K562 (cell line): ENCODE measurements around the gene CEP120. TPM values are rescaled to one million over a fixed set of nuclear protein-coding genes. Genes with fewer than 3 reads are reported as not detected.

Source experiments
- BCL6 ChIP-seq: fragments of 250-450 bp; sonication (Bioruptor Pico); IDR thresholded peaks from 2 replicates; pipeline ENCODE4 v1.4.0; 2020
- C11orf30 ChIP-seq: fragments of 450-650 bp; IDR thresholded peaks from 2 replicates; pipeline ENCODE4 v1.6.1; 2016; ENCODE audit warnings: low read depth, mild to moderate bottlenecking
- DDX20 ChIP-seq: fragments of 450-650 bp; IDR thresholded peaks from 2 replicates; pipeline ENCODE4 v1.6.1; 2016; ENCODE audit warnings: missing genetic modification characterization, low read depth, mild to moderate bottlenecking, missing compliant biosample characterization, moderate library complexity
- MAFF ChIP-seq: IDR thresholded peaks from 2 replicates; pipeline ENCODE4 v1.6.1; 2012; ENCODE audit warnings: low read length, improper control_type of control experiment
- MAFG ChIP-seq: fragments of 450-650 bp; conservative IDR thresholded peaks from 2 replicates; pipeline ENCODE4 v1.6.1; 2016; ENCODE audit warnings: missing genetic modification characterization, missing compliant biosample characterization
- NCOR1 ChIP-seq: fragments of 450-650 bp; IDR thresholded peaks from 2 replicates; pipeline ENCODE4 v1.6.1; 2016; ENCODE audit warnings: mild to moderate bottlenecking, moderate library complexity
- NFXL1 ChIP-seq: fragments of 450-650 bp; formaldehyde crosslinking; IDR thresholded peaks from 2 replicates; pipeline ENCODE4 v1.4.0; 2021; ENCODE audit warnings: mild to moderate bottlenecking
- POLR2AphosphoS2 ChIP-seq: IDR thresholded peaks from 2 replicates; pipeline ENCODE4 v1.6.1; 2012; ENCODE audit warnings: low read length, improper control_type of control experiment
- SAFB2 ChIP-seq: fragments of 200-400 bp; formaldehyde crosslinking; IDR thresholded peaks from 2 replicates; pipeline ENCODE4 v1.6.1; 2018; ENCODE audit warnings: borderline replicate concordance, low read length, low read depth, moderate library complexity; ENCODE audit not compliant: severe bottlenecking
- ZNF76 ChIP-seq: fragments of 250-450 bp; sonication (Bioruptor Pico); IDR thresholded peaks from 2 replicates; pipeline ENCODE4 v1.4.0; 2020; ENCODE audit warnings: mild to moderate bottlenecking, moderate library complexity, borderline replicate concordance
- ZZZ3 ChIP-seq: fragments of 450-650 bp; IDR thresholded peaks from 2 replicates; pipeline ENCODE4 v1.6.1; 2016; ENCODE audit warnings: antibody characterized with exemption, mild to moderate bottlenecking, moderate library complexity
- polyA plus RNA-seq, 8 experiments: library from polyadenylated mRNA; depleted of rRNA in 4 of 8; stranded (reverse) in 5 of 8; unstranded in 3 of 8; fragments of >200 nt; fragmentation: Nextera tagmentation in 2 of 8; fragmentation: Illumina TruSeq in 1 of 8; extraction: Ambion mirVana in 2 of 8; extraction: Trizol in 1 of 8; gene quantifications; 2 replicates each; pipeline versions ENCODE4 v1.2.1 to v1.2.3, GENCODE V29; 2011 to 2014; ENCODE audit warnings: inconsistent platforms in 1 of 8, missing spikeins in 1 of 8
- total RNA-seq, 7 experiments: library from RNA; depleted of rRNA in 6 of 7; stranded (reverse); fragments of >200 nt in 6 of 7; fragmentation: Illumina TruSeq in 2 of 7; extraction: Trizol in 2 of 7; gene quantifications; 2 replicates each; pipeline versions ENCODE4 v1.2.1 to v1.2.3, GENCODE V29; 2011 to 2021; ENCODE audit warnings: low replicate concordance in 1 of 7
- TF ChIP-seq, protein P1 (sequence below): sonication (generic); formaldehyde crosslinking; IDR thresholded peaks from 2 replicates; pipeline ENCODE4 v1.8.0; 2022; ENCODE audit warnings: missing genetic modification reagents, mild to moderate bottlenecking, borderline replicate concordance
- TF ChIP-seq, protein P2 (sequence below): fragments of 450-650 bp; IDR thresholded peaks from 2 replicates; pipeline ENCODE4 v1.6.1; 2016
- TF ChIP-seq, protein P3 (sequence below), 3 experiments: IDR thresholded peaks in 2 of 3; conservative IDR thresholded peaks in 1 of 3; 2 replicates each; pipeline ENCODE4 v1.5.1; 2011 to 2012; ENCODE audit warnings: low read length in 3 of 3, mild to moderate bottlenecking in 3 of 3, control low read depth in 2 of 3, improper control_type of control experiment in 1 of 3, inconsistent platforms in 1 of 3, low read depth in 1 of 3, mixed read lengths in 1 of 3, moderate library complexity in 1 of 3; ENCODE audit not compliant: insufficient read depth in 2 of 3
- TF ChIP-seq, protein P4 (sequence below): fragments of 200-400 bp; formaldehyde crosslinking; IDR thresholded peaks from 2 replicates; pipeline ENCODE4 v1.6.1; 2017; ENCODE audit warnings: mild to moderate bottlenecking, low read depth, low read length, moderate library complexity

Gene CEP120
- total and polyA plus RNA-seq, 9 of the 15 experiments (the other 6 are each of a cell fraction or from before 2014, with no cell fraction given) = 3.3 to 24.9 (median 14.4) TPM

DNA sequence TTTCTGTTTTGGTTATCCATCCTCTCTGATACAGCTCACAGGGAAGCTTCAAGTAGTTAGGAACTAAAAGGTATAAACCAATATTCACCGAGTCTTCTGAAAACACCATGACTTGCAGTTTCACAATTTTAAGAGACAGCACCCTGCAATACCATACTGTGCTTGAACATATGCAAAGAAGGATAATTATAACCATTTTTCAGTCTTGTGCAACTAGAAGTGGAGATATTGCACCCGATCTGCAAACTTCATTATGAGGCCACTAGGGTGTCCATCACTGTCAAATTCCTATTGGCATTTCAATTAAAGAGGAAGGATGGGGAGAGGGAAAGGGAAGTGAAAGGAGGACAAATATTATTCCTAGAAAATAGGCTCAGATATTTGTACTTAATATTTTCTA lies 32.4 kb upstream of the CEP120 start (continued):
- TF ChIP-seq, protein P1, sequence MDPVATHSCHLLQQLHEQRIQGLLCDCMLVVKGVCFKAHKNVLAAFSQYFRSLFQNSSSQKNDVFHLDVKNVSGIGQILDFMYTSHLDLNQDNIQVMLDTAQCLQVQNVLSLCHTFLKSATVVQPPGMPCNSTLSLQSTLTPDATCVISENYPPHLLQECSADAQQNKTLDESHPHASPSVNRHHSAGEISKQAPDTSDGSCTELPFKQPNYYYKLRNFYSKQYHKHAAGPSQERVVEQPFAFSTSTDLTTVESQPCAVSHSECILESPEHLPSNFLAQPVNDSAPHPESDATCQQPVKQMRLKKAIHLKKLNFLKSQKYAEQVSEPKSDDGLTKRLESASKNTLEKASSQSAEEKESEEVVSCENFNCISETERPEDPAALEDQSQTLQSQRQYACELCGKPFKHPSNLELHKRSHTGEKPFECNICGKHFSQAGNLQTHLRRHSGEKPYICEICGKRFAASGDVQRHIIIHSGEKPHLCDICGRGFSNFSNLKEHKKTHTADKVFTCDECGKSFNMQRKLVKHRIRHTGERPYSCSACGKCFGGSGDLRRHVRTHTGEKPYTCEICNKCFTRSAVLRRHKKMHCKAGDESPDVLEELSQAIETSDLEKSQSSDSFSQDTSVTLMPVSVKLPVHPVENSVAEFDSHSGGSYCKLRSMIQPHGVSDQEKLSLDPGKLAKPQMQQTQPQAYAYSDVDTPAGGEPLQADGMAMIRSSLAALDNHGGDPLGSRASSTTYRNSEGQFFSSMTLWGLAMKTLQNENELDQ = no peak
- TF ChIP-seq BCL6 (CRISPR knock-in tag) = no peak
- peak; percentile 65; the same call in 1 of the 2 replicates for TF ChIP-seq MAFF
- TF ChIP-seq, protein P2, sequence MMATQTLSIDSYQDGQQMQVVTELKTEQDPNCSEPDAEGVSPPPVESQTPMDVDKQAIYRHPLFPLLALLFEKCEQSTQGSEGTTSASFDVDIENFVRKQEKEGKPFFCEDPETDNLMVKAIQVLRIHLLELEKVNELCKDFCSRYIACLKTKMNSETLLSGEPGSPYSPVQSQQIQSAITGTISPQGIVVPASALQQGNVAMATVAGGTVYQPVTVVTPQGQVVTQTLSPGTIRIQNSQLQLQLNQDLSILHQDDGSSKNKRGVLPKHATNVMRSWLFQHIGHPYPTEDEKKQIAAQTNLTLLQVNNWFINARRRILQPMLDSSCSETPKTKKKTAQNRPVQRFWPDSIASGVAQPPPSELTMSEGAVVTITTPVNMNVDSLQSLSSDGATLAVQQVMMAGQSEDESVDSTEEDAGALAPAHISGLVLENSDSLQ = peak; percentile 71
- no peak for TF ChIP-seq POLR2AphosphoS2
- TF ChIP-seq NCOR1 = no peak
- no peak for TF ChIP-seq SAFB2
- TF ChIP-seq DDX20 (tag) = no peak
- TF ChIP-seq, protein P3, sequence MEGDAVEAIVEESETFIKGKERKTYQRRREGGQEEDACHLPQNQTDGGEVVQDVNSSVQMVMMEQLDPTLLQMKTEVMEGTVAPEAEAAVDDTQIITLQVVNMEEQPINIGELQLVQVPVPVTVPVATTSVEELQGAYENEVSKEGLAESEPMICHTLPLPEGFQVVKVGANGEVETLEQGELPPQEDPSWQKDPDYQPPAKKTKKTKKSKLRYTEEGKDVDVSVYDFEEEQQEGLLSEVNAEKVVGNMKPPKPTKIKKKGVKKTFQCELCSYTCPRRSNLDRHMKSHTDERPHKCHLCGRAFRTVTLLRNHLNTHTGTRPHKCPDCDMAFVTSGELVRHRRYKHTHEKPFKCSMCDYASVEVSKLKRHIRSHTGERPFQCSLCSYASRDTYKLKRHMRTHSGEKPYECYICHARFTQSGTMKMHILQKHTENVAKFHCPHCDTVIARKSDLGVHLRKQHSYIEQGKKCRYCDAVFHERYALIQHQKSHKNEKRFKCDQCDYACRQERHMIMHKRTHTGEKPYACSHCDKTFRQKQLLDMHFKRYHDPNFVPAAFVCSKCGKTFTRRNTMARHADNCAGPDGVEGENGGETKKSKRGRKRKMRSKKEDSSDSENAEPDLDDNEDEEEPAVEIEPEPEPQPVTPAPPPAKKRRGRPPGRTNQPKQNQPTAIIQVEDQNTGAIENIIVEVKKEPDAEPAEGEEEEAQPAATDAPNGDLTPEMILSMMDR (IDR thresholded peaks at IDR 0.05 in 2 of 3, conservative IDR thresholded peaks at IDR 0.05 in 1 of 3; ENCODE audit: insufficient read depth in 2 of 3, low read depth in 1 of 3, low read length in 3 of 3) = peak in 2 of 3 experiments; percentile 37; a peak in 3 of 6 replicates
- TF ChIP-seq C11orf30 = peak; percentile 75
- TF ChIP-seq NFXL1 = no peak
- peak; percentile 90 for TF ChIP-seq MAFG (tag)
- no peak for TF ChIP-seq ZNF76 (CRISPR knock-in tag)
- TF ChIP-seq, protein P4, sequence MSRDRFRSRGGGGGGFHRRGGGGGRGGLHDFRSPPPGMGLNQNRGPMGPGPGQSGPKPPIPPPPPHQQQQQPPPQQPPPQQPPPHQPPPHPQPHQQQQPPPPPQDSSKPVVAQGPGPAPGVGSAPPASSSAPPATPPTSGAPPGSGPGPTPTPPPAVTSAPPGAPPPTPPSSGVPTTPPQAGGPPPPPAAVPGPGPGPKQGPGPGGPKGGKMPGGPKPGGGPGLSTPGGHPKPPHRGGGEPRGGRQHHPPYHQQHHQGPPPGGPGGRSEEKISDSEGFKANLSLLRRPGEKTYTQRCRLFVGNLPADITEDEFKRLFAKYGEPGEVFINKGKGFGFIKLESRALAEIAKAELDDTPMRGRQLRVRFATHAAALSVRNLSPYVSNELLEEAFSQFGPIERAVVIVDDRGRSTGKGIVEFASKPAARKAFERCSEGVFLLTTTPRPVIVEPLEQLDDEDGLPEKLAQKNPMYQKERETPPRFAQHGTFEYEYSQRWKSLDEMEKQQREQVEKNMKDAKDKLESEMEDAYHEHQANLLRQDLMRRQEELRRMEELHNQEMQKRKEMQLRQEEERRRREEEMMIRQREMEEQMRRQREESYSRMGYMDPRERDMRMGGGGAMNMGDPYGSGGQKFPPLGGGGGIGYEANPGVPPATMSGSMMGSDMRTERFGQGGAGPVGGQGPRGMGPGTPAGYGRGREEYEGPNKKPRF = no peak
- TF ChIP-seq ZZZ3 = no peak
- TF ChIP-seq, all 486 proteins: peak for 13
